Kidney (tissue), 14 donors: ENCODE measurements around the gene RALGAPB. TPM values are rescaled to one million over a fixed set of nuclear protein-coding genes. Genes with fewer than 3 reads are reported as not detected.

Experiments used
- DNase-seq, 5 donors: peaks; one replicate each; pipeline ENCODE4 v3.0.0-alpha.2; 2013 to 2020
- FAIRE-seq: peaks from 2 replicates; lab custom pipeline; 2012; peaks lifted over from hg19 to GRCh38; lab: Jason Lieb, UNC
- H3K27ac ChIP-seq, 2 donors: one replicate each; pipeline ENCODE4 v1.7.0; 2013; ENCODE audit warnings: low read depth in 2 of 2, low read length in 2 of 2, inconsistent platforms in 1 of 2
- H3K27me3 ChIP-seq: one replicate; pipeline ENCODE4 v1.7.1; 2013; ENCODE audit warnings: low read length, inconsistent platforms; ENCODE audit not compliant: control insufficient read depth, insufficient read depth
- H3K36me3 ChIP-seq, 3 donors: one replicate each; pipeline versions ENCODE4 v1.7.0 to v1.7.1; 2013; ENCODE audit warnings: low read length in 3 of 3, control low read depth in 1 of 3, inconsistent platforms in 1 of 3; ENCODE audit not compliant: insufficient read depth in 3 of 3, control insufficient read depth in 2 of 3
- H3K4me1 ChIP-seq, 3 donors: one replicate each; pipeline versions ENCODE4 v1.7.0 to v1.7.1; 2013; ENCODE audit warnings: low read length in 3 of 3, inconsistent platforms in 1 of 3, low read depth in 1 of 3; ENCODE audit not compliant: control insufficient read depth in 2 of 3, insufficient read depth in 2 of 3
- H3K4me3 ChIP-seq, 3 donors: one replicate each; pipeline versions ENCODE4 v1.7.0 to v1.8.1; 2013; ENCODE audit warnings: low read length in 3 of 3, control low read depth in 1 of 3, inconsistent platforms in 1 of 3
- H3K9ac ChIP-seq, 3 donors: one replicate each; pipeline versions ENCODE4 v1.7.0 to v1.7.1; 2013; ENCODE audit warnings: low read length in 3 of 3, control low read depth in 1 of 3, inconsistent platforms in 1 of 3
- H3K9me3 ChIP-seq, 3 donors: one replicate each; pipeline versions ENCODE4 v1.7.0 to v1.7.1; 2013; ENCODE audit warnings: low read length in 3 of 3, control low read depth in 1 of 3, inconsistent platforms in 1 of 3; ENCODE audit not compliant: control insufficient read depth in 2 of 3, insufficient read depth in 1 of 3
- CTCF ChIP-seq: IDR thresholded peaks from 3 replicates; pipeline ENCODE4 v1.5.1; 2012; ENCODE audit warnings: mild to moderate bottlenecking, moderate library complexity, borderline replicate concordance; ENCODE audit not compliant: insufficient read depth; ENCODE audit errors: extremely low read depth
- intact Hi-C: fragments of 100-400 bp; cut with DNase I; formaldehyde crosslinking; loops from one replicate; pipeline ENCODE4 v1.11.1; 2022
- polyA plus RNA-seq: library from polyadenylated mRNA; stranded (reverse); fragments of 350-450 nt; fragmentation: Illumina TruSeq; extraction: RNeasy Lipid Tissue Mini Kit (QIAGEN cat#74804); gene quantifications from one replicate; pipeline ENCODE4 v1.2.3, GENCODE V29; 2014; ENCODE audit warnings: low read depth, low replicate concordance; ENCODE audit not compliant: insufficient read depth
- total RNA-seq: library from RNA; stranded (reverse); fragmentation: NEBNext Ultra II Directional; extraction: Animal tissue kit (Norgen Biotek cat#: 25700); gene quantifications from one replicate; pipeline ENCODE4 v1.2.1, GENCODE V29; 2021
- donor health status: control.
- donor health status: control.
- donor health status: control.
- donor health status: control.
- donor health status: control.
- donor health status: DM: yes; HTN: yes; CAD: no.
- donor health status: Normal renal cell carcinoma (clear cell type).

The RALGAPB gene
- total and polyA plus RNA-seq, 2 donors from 2014 or later, result 9.4 to 43.3 TPM

GRCh38 chr20:38466171-38466570, 6.5 kb upstream of the RALGAPB start:
- FAIRE-seq, result no peak
- no peak overlapping the region for H3K27ac ChIP-seq
- no peaks in the 10 kb centered on the region for H3K27me3 ChIP-seq
- H3K4me1 ChIP-seq, result no peaks in the 10 kb centered on the region
- no peak for TF ChIP-seq CTCF
- no peak overlapping the region for H3K9ac ChIP-seq
- H3K4me3 ChIP-seq, result no peak overlapping the region
- DNase-seq, result no peak
- intact Hi-C loops, result no loop called here
- H3K36me3 ChIP-seq, result no peaks in the 10 kb centered on the region
- H3K9me3 ChIP-seq, result no peaks in the 10 kb centered on the region

GRCh38 chr20:38466983-38467382, 5.7 kb upstream of the RALGAPB start:
- H3K9me3 ChIP-seq, result no peaks in the 10 kb centered on the region
- intact Hi-C loops, result no loop called here
- no peak overlapping the region for H3K4me3 ChIP-seq
- no peak overlapping the region for H3K27ac ChIP-seq
- no peak overlapping the region for H3K9ac ChIP-seq
- no peaks in the 10 kb centered on the region for H3K4me1 ChIP-seq
- H3K36me3 ChIP-seq, result no peaks in the 10 kb centered on the region
- DNase-seq, result no peak
- no peaks in the 10 kb centered on the region for H3K27me3 ChIP-seq
- no peak for TF ChIP-seq CTCF
- no peak for FAIRE-seq

GRCh38 chr20:38471245-38471644, 1.4 kb upstream of the RALGAPB start:
- intact Hi-C loops, result no loop called here
- H3K4me1 ChIP-seq, result peaks cover 2 to 10% (median 6%) of the 10 kb centered on the region in 3 donors
- H3K36me3 ChIP-seq, result no peaks in the 10 kb centered on the region
- no peak overlapping the region for H3K4me3 ChIP-seq
- no peak overlapping the region for H3K27ac ChIP-seq
- FAIRE-seq (no peak), DNase-seq (no peak)
- no peaks in the 10 kb centered on the region for H3K9me3 ChIP-seq
- no peaks in the 10 kb centered on the region for H3K27me3 ChIP-seq
- no peak overlapping the region for H3K9ac ChIP-seq
- no peak for TF ChIP-seq CTCF

GRCh38 chr20:38471987-38472512, 593 bp upstream of the RALGAPB start:
- Histone ChIP-seq H3K4me1 (peaks cover 2 to 10% (median 6%) of the 10 kb centered on the region in 3 donors), H3K9ac (peak overlapping the region; percentile 43 to 86 (median 66)), H3K36me3 (no peaks in the 10 kb centered on the region), H3K27me3 (no peaks in the 10 kb centered on the region), H3K27ac (peak overlapping the region; percentile 60 to 83), H3K4me3 (peak overlapping the region; percentile 83 to 91 (median 87)), H3K9me3 (no peaks in the 10 kb centered on the region)
- peak in 1 of 5 donors; percentile 36 for DNase-seq
- intact Hi-C loops, result no loop called here
- FAIRE-seq, result no peak
- TF ChIP-seq CTCF, result no peak
